Stimulated activated CD8-positive, alpha-beta memory T cell treated with anti-CD3 and anti-CD28 coated beads, Interleukin-4, amount 100 ng/mL, for 48 hours (primary cell): ENCODE measurements around the gene SIRPG.
"Not testable (repeated sequence)": the region's sequence is repeated elsewhere in the genome, so short reads cannot be mapped to it uniquely, and the experiment has no call there.

Source experiments
- DNase-seq: peaks from one replicate; pipeline ENCODE4 v3.0.0-alpha.2; 2020

The SIRPG gene

GRCh38 chr20:1671891-1672669 lies 14.5 kb upstream of the SIRPG start:
- no peak for DNase-seq

GRCh38 chr20:1669304-1669703 lies 11.7 kb upstream of the SIRPG start:
- DNase-seq, result no peak

- no peak for DNase-seq
Measured at GRCh38 chr20:1667502-1668085, 10.0 kb upstream of the SIRPG start.

GRCh38 chr20:1666802-1667201 lies 9.2 kb upstream of the SIRPG start:
- no peak for DNase-seq

- no peak for DNase-seq
Measured at GRCh38 chr20:1665345-1665744, 7.8 kb upstream of the SIRPG start.

GRCh38 chr20:1664911-1665310 lies 7.3 kb upstream of the SIRPG start:
- DNase-seq, result peak; percentile 76

- DNase-seq, result no peak
Measured at GRCh38 chr20:1663917-1664316, 6.3 kb upstream of the SIRPG start.

GRCh38 chr20:1661542-1662299 lies 4.1 kb upstream of the SIRPG start:
- DNase-seq, result no peak

GRCh38 chr20:1660246-1660645 lies 2.7 kb upstream of the SIRPG start:
- DNase-seq, result no peak

- no peak for DNase-seq
Measured at GRCh38 chr20:1656844-1657243, 735 bp downstream of the SIRPG start.

- DNase-seq, result no peak
Measured at GRCh38 chr20:1654996-1655395, 2.6 kb downstream of the SIRPG start.

GRCh38 chr20:1652960-1653359 lies 4.6 kb downstream of the SIRPG start:
- no peak for DNase-seq

GRCh38 chr20:1652104-1652503 lies 5.5 kb downstream of the SIRPG start:
- no peak for DNase-seq

- no peak for DNase-seq
Measured at GRCh38 chr20:1651268-1652058, 6.1 kb downstream of the SIRPG start.

- DNase-seq, result no peak
Measured at GRCh38 chr20:1648101-1648500, 9.5 kb downstream of the SIRPG start.

GRCh38 chr20:1646975-1647431 lies 10.6 kb downstream of the SIRPG start:
- peak; percentile 56 for DNase-seq

GRCh38 chr20:1644101-1644962 lies 13.2 kb downstream of the SIRPG start:
- no peak for DNase-seq

- DNase-seq, result not testable (repeated sequence)
Measured at GRCh38 chr20:1638643-1639042, 18.9 kb downstream of the SIRPG start.

- no peak for DNase-seq
Measured at GRCh38 chr20:1637755-1638154, 19.8 kb downstream of the SIRPG start.

GRCh38 chr20:1637226-1637625 lies 20.4 kb downstream of the SIRPG start:
- DNase-seq, result no peak

GRCh38 chr20:1636621-1637020 lies 21.0 kb downstream of the SIRPG start:
- DNase-seq, result no peak
